NCI-H2081 treated with DMSO at 0.1 percent for 48 hours (cell line): Measurements from ENCODE around the gene CFAP65.

Experiments
- DNase-seq: peaks from one replicate; lab custom pipeline; 2025; lab: John Stamatoyannopoulos, UW

CFAP65 gene

GRCh38 chr2:218963601-218964000 lies 77.7 kb downstream of the CFAP65 start:
- no peak for DNase-seq

GRCh38 chr2:218962859-218963492 lies 78.3 kb downstream of the CFAP65 start:
- peak; percentile 91 for DNase-seq

- DNase-seq, result no peak
These were observed 79.4 kb downstream of the CFAP65 start for GRCh38 chr2:218961651-218962570.

- DNase-seq, result no peak
These were observed 80.1 kb downstream of the CFAP65 start for GRCh38 chr2:218961229-218961628.

GRCh38 chr2:218960309-218961165 lies 80.8 kb downstream of the CFAP65 start:
- no peak for DNase-seq

GRCh38 chr2:218959761-218960308 lies 81.5 kb downstream of the CFAP65 start:
- DNase-seq, result no peak

GRCh38 chr2:218959141-218959731 lies 82.1 kb downstream of the CFAP65 start, which contains the start of gene CDK5R2:
TSS of gene CDK5R2 (plus strand) at chr2:218959666. CDS start at chr2:218959821, 155 bp downstream.
- peak; percentile 76 for DNase-seq

GRCh38 chr2:218958276-218958675 lies 83.0 kb downstream of the CFAP65 start:
- no peak for DNase-seq

GRCh38 chr2:218957671-218958070 lies 83.6 kb downstream of the CFAP65 start:
- DNase-seq, result no peak

GRCh38 chr2:218956039-218956438 lies 85.3 kb downstream of the CFAP65 start:
- DNase-seq, result no peak

- no peak for DNase-seq
These were observed 86.6 kb downstream of the CFAP65 start for GRCh38 chr2:218954541-218955300.

GRCh38 chr2:218953366-218953954 lies 87.9 kb downstream of the CFAP65 start:
- DNase-seq, result no peak
